ENCODE data around the gene ACTR8.

ACTR8 gene

GRCh38 chr3:53900666-53901331, 18.8 kb upstream of the ACTR8 start:
- TF ChIP-seq CTCF (conservative IDR thresholded peaks at IDR 0.05; ENCODE audit: low read depth, low read length), result no peak
- DNase-seq (ENCODE audit: low read depth), result no peak
- no peak overlapping the region for H3K4me3 ChIP-seq (ENCODE audit: low read depth, low read length)

- no peak for DNase-seq (ENCODE audit: low read depth)
- H3K4me3 ChIP-seq (ENCODE audit: low read depth, low read length), result no peak overlapping the region
Measured at GRCh38 chr3:53899750-53900149, 17.8 kb upstream of the ACTR8 start.

GRCh38 chr3:53892286-53892637, 10.3 kb upstream of the ACTR8 start:
- no peak for DNase-seq (ENCODE audit: low read depth)
- peak overlapping the region; percentile 90 for H3K4me3 ChIP-seq (ENCODE audit: low read depth, low read length)
- TF ChIP-seq CTCF (conservative IDR thresholded peaks at IDR 0.05; ENCODE audit: low read depth, low read length), result no peak

More at GRCh38 chr3:53899750-53900149, 17.8 kb upstream of the ACTR8 start:
- no peak for TF ChIP-seq CTCF (conservative IDR thresholded peaks at IDR 0.05; ENCODE audit: low read depth, low read length)

GRCh38 chr3:53891497-53892285, 9.7 kb upstream of the ACTR8 start, which contains the start of gene SELENOK:
TSS of gene SELENOK (minus strand) at chr3:53891859.
- peak within 1 kb of the TSS; percentile 90 for H3K4me3 ChIP-seq (ENCODE audit: low read depth, low read length)
- TF ChIP-seq CTCF (conservative IDR thresholded peaks at IDR 0.05; ENCODE audit: low read depth, low read length), result no peak

GRCh38 chr3:53890726-53891475, 8.9 kb upstream of the ACTR8 start:
- peak overlapping the region; percentile 90 for H3K4me3 ChIP-seq (ENCODE audit: low read depth, low read length)
- DNase-seq (ENCODE audit: low read depth), result peak; percentile 46
- no peak for TF ChIP-seq CTCF (conservative IDR thresholded peaks at IDR 0.05; ENCODE audit: low read depth, low read length)

More at GRCh38 chr3:53891497-53892285, 9.7 kb upstream of the ACTR8 start, which contains the start of gene SELENOK:
- DNase-seq (ENCODE audit: low read depth), result peak; percentile 100

GRCh38 chr3:53888232-53888631, 6.3 kb upstream of the ACTR8 start:
- DNase-seq (ENCODE audit: low read depth), result no peak
- H3K4me3 ChIP-seq (ENCODE audit: low read depth, low read length), result no peak overlapping the region
- no peak for TF ChIP-seq CTCF (conservative IDR thresholded peaks at IDR 0.05; ENCODE audit: low read depth, low read length)
